ENCODE results near the gene P2RY12.

The P2RY12 gene

DNA sequence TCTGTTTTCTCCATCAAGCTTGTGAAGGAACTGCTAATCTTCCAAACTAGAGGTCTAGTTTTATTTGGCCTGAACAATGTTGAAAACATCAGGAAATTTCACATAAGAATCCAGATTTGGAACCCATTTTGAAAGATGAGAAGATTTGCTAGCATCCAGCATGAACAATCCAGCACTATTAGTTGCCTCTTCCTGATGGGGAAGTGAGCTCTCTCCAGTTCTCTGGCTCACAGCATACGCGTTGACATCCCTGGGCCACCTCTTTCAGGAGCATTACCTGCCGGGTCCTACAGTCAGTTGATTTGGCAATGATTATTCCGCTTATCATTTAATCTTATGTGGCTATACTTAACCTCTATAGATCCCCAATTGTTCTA is 78.8 kb downstream of the P2RY12 start:
- no peak overlapping the region for H3K4me3 ChIP-seq (replicated peaks; ENCODE audit: low read depth, low read length)
- H3K27me3 ChIP-seq (replicated peaks; ENCODE audit: control insufficient read depth, insufficient read depth, low read length): no peaks in the 10 kb centered on the region; the same call in 1 of the 2 replicates
- DNase-seq (ENCODE audit: extremely low read depth, insufficient read length): no peak
- TF ChIP-seq, protein P1, sequence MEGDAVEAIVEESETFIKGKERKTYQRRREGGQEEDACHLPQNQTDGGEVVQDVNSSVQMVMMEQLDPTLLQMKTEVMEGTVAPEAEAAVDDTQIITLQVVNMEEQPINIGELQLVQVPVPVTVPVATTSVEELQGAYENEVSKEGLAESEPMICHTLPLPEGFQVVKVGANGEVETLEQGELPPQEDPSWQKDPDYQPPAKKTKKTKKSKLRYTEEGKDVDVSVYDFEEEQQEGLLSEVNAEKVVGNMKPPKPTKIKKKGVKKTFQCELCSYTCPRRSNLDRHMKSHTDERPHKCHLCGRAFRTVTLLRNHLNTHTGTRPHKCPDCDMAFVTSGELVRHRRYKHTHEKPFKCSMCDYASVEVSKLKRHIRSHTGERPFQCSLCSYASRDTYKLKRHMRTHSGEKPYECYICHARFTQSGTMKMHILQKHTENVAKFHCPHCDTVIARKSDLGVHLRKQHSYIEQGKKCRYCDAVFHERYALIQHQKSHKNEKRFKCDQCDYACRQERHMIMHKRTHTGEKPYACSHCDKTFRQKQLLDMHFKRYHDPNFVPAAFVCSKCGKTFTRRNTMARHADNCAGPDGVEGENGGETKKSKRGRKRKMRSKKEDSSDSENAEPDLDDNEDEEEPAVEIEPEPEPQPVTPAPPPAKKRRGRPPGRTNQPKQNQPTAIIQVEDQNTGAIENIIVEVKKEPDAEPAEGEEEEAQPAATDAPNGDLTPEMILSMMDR (IDR thresholded peaks at IDR 0.05; ENCODE audit: insufficient read depth, low read length, poor library complexity, severe bottlenecking): no peak
- H3K36me3 ChIP-seq (ENCODE audit: control insufficient read depth, insufficient read depth, low read length): no peaks in the 10 kb centered on the region

DNA sequence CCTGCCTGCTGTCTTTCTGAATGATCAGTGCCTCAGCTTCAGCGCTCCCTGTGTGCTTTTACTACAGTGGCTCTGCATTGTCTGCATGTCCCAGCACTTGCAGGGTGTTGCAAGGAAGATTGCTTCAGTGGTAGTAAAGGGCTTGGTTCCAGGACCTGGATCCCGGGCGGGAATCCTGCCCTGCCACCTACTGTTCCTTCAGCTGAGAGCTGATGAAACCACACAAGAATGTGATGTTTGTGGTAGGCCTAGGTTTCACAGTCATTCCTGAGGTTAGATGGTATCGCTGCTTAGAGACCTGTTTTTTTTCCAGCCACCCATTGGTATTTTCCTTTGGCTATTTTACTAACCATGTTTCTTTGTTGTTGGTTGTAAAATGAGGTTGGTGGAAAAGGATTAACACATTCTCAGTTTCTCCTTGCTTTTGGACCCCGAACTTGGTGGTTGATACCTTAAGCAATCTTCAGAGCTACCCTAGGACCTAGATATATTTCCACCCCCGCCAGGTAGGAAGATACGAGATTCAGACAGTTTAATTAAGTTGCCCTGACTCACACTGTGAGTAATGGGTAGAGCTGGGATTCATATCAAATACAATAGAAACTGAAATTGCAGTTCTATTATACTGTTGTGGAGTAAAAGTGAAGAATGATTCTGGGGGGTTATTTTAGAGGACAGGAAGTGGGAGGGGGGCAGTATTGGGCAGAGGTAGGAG is 79.3 kb downstream of the P2RY12 start:
- no peak for DNase-seq (ENCODE audit: extremely low read depth, insufficient read length)
- TF ChIP-seq, protein P1 (IDR thresholded peaks at IDR 0.05; ENCODE audit: insufficient read depth, low read length, poor library complexity, severe bottlenecking): no peak
- Histone ChIP-seq H3K4me3 (replicated peaks; ENCODE audit: low read depth, low read length) (no peak overlapping the region), H3K36me3 (ENCODE audit: control insufficient read depth, insufficient read depth, low read length) (no peaks in the 10 kb centered on the region), H3K27me3 (replicated peaks; ENCODE audit: control insufficient read depth, insufficient read depth, low read length) (no peaks in the 10 kb centered on the region; the same call in 1 of the 2 replicates)

DNA sequence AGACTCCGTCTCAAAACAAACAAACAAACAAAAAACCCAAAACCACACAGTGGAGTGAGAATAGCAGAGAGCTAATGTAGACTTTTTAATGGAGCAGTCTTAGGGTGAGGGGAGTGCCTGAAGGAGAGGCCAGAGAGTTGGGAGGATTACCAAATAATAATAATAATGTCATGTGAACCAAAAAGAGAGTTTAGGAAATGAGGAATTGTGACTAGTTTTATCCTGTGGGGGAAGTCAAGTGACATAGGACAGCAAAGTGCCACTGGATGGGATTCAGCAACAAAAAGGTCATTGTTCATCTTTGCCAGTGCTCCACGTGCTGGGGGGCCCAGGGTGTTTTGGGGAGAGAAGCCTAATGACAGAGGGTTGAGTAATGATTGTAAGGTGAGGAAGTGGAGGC is 80.8 kb downstream of the P2RY12 start:
- Histone ChIP-seq H3K4me3 (replicated peaks; ENCODE audit: low read depth, low read length) (no peak overlapping the region), H3K27me3 (replicated peaks; ENCODE audit: control insufficient read depth, insufficient read depth, low read length) (no peaks in the 10 kb centered on the region; the same call in 1 of the 2 replicates), H3K36me3 (ENCODE audit: control insufficient read depth, insufficient read depth, low read length) (no peaks in the 10 kb centered on the region)
- TF ChIP-seq, protein P1 (IDR thresholded peaks at IDR 0.05; ENCODE audit: insufficient read depth, low read length, poor library complexity, severe bottlenecking): no peak
- DNase-seq (ENCODE audit: extremely low read depth, insufficient read length): no peak

DNA sequence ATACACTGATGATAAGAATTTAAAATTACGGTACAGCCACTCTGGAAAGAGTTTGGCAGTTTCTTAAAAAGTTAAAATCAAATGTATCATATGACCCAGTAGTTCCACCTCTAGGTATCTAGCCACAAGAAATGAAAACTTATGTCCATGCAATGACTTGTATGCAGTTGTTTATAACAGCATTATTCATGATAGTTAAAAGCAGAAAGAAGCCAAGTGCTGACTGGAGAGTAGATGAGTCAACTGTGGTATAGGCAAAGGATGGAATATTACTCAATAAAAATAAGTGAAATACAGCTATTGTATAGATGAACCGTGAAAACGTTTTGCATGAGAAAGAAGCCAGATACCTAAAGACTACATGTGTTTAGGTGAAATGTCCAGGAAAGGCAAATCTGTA is 82.8 kb downstream of the P2RY12 start:
- Histone ChIP-seq H3K4me3 (replicated peaks; ENCODE audit: low read depth, low read length) (no peak overlapping the region), H3K36me3 (ENCODE audit: control insufficient read depth, insufficient read depth, low read length) (no peaks in the 10 kb centered on the region), H3K27me3 (replicated peaks; ENCODE audit: control insufficient read depth, insufficient read depth, low read length) (no peaks in the 10 kb centered on the region; the same call in none of the 2 replicates)
- TF ChIP-seq, protein P1 (IDR thresholded peaks at IDR 0.05; ENCODE audit: insufficient read depth, low read length, poor library complexity, severe bottlenecking): no peak
- no peak for DNase-seq (ENCODE audit: extremely low read depth, insufficient read length)

DNA sequence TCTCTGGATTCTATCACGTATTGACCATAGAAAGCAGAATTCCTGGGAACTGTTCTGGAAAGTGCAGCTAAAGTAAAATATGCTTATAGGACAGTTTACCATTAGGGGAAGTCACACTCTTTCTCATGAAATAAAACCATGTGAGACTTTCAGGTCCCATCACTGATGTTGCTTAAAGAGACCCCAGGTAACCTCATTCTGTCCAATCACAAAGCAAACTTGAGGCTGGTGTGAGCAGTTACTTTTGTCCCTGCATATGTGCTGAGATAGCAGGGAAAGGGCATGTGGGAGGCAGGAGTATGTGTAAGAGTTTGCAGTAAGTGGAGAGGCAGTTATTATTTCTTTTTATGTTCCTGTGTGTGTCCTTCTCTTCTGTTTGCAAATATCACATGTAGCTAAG is 84.0 kb downstream of the P2RY12 start:
- no peak overlapping the region for H3K4me3 ChIP-seq (replicated peaks; ENCODE audit: low read depth, low read length)
- H3K27me3 ChIP-seq (replicated peaks; ENCODE audit: control insufficient read depth, insufficient read depth, low read length): no peaks in the 10 kb centered on the region; the same call in none of the 2 replicates
- no peak for DNase-seq (ENCODE audit: extremely low read depth, insufficient read length)
- TF ChIP-seq, protein P1 (IDR thresholded peaks at IDR 0.05; ENCODE audit: insufficient read depth, low read length, poor library complexity, severe bottlenecking): no peak
- no peaks in the 10 kb centered on the region for H3K36me3 ChIP-seq (ENCODE audit: control insufficient read depth, insufficient read depth, low read length)

Data from GM06990 (cell line).